Measurements from ENCODE around the gene PIGU.

Gene PIGU

GRCh38 chr20:34512266-34512954 is 164.5 kb downstream of the PIGU start:
- DNase-seq (ENCODE audit: low spot score), result no peak

GRCh38 chr20:34511891-34512265 is 165.0 kb downstream of the PIGU start:
- DNase-seq (ENCODE audit: low spot score), result no peak

- DNase-seq (ENCODE audit: low spot score), result no peak
Measured at GRCh38 chr20:34510575-34510974, 166.3 kb downstream of the PIGU start.
